Smooth muscle cell (in vitro differentiated cells): ENCODE measurements around the gene JAM2. TPM values are rescaled to one million over a fixed set of nuclear protein-coding genes. Genes with fewer than 3 reads are reported as not detected.

ENCODE experiments used
- DNase-seq: peaks from one replicate; lab custom pipeline; 2025; ENCODE audit not compliant: unreplicated experiment; lab: John Stamatoyannopoulos, UW
- H2AFZ ChIP-seq: fragments of 200-600 bp; sonication (generic); 2 replicates; pipeline ENCODE4 v1.6.0; 2016; ENCODE audit warnings: antibody characterized with exemption, low read depth, mild to moderate bottlenecking
- H3F3A ChIP-seq: fragments of 200-600 bp; sonication (generic); 2 replicates; pipeline ENCODE4 v1.6.0; 2017; ENCODE audit warnings: antibody characterized with exemption, low read depth
- H3K27ac ChIP-seq: fragments of 200-600 bp; sonication (generic); 2 replicates; pipeline ENCODE4 v1.5.1; 2016; ENCODE audit warnings: low read depth, mild to moderate bottlenecking
- H3K27me3 ChIP-seq: fragments of 200-600 bp; sonication (generic); 2 replicates; pipeline ENCODE4 v1.6.1; 2016; ENCODE audit warnings: low read depth, mild to moderate bottlenecking
- H3K36me3 ChIP-seq: fragments of 200-600 bp; sonication (generic); 2 replicates; pipeline ENCODE4 v1.5.1; 2016; ENCODE audit warnings: low read depth
- H3K4me1 ChIP-seq: fragments of 200-600 bp; sonication (generic); 2 replicates; pipeline ENCODE4 v1.5.1; 2016; ENCODE audit warnings: low read depth
- H3K4me2 ChIP-seq: fragments of 200-600 bp; sonication (generic); 2 replicates; pipeline ENCODE4 v1.6.0; 2016; ENCODE audit warnings: mild to moderate bottlenecking
- H3K4me3 ChIP-seq: fragments of 200-600 bp; sonication (generic); 2 replicates; pipeline ENCODE4 v1.5.1; 2016; ENCODE audit warnings: mild to moderate bottlenecking
- H3K79me2 ChIP-seq: fragments of 200-600 bp; sonication (generic); 2 replicates; pipeline ENCODE4 v1.6.0; 2016; ENCODE audit warnings: low read depth, mild to moderate bottlenecking
- H3K9ac ChIP-seq: fragments of 200-600 bp; sonication (generic); 2 replicates; pipeline ENCODE4 v1.6.0; 2016; ENCODE audit warnings: low read depth
- H3K9me3 ChIP-seq: fragments of 200-600 bp; sonication (generic); replicated peaks from 2 replicates; pipeline ENCODE4 v1.5.1; 2016; ENCODE audit warnings: low read depth
- H4K20me1 ChIP-seq: fragments of 200-600 bp; sonication (generic); 2 replicates; pipeline ENCODE4 v1.6.0; 2016; ENCODE audit warnings: low read depth
- WGBS: methylation state at CpG from one replicate; pipeline ENCODE4 v1.1.7; 2016; ENCODE audit warnings: low lambda C conversion rate; 5-methylcytosine and 5-hydroxymethylcytosine counted together
- polyA plus RNA-seq: library from polyadenylated mRNA; unstranded; fragments of >200 nt; fragmentation: Nextera tagmentation; extraction: Ambion mirVana; gene quantifications from 2 replicates; pipeline ENCODE4 v1.2.1, GENCODE V29; 2016
- total RNA-seq: library from RNA; depleted of rRNA; stranded (reverse); fragments of >200 nt; gene quantifications from 2 replicates; pipeline ENCODE4 v1.2.3, GENCODE V29; 2014
- TF ChIP-seq, protein P1 (sequence below): fragments of 200-600 bp; sonication (generic); IDR thresholded peaks from 2 replicates; pipeline ENCODE4 v1.5.1; 2017; ENCODE audit warnings: borderline replicate concordance, mild to moderate bottlenecking, antibody characterized with exemption; ENCODE audit not compliant: insufficient read depth, poor library complexity, severe bottlenecking

The JAM2 gene
- total and polyA plus RNA-seq, 2 experiments from 2014 or later: 5.5 to 6.0 TPM

DNA sequence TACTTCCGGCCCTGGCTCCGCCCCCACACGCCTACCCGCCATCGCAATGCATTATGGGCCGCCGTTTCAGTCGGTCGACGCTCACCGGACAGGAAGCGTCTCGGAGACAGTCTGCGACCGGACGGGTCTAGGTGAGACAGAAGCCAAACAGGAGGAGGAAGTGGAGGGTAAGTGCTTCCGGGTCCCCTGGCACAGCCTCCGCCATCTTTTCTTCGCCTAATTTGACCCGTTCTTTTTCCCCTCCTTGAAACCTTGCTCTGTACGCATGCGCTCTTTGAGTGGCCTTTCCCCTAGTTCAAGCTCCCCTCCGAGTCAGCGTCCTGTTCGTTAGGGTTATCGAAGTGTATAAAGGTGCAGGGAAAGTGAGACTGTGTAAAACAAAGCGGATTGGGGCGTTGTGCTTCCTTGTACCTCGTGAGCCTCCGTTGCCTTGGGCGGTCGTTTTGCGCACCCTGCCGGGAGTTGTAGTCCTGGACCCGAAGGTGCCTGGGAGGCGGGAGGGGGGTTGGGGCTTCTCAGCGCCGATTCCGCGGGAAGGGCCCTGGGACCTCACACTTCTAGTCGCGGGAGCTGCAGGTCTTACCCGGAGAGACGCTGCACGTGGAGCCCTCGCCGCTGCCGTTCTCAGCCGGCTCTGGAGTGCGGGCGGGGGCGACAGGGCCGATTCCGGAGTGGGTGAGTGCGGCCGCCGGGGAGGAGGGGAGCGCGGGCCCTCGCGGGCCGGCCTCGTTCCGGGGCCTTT is 96.0 kb downstream of the JAM2 start, which contains the start of the genes ATP5PF and GABPA:
Gene ATP5PF (minus strand): TSS at position 1 of the 742 bp plus-strand sequence. CDS start 5,110 bp downstream, outside the sequence.
Gene GABPA (plus strand): TSS at position 69 of the 742 bp plus-strand sequence. CDS start 6,627 bp downstream, outside the sequence.
- Histone ChIP-seq H3K27me3 (no peaks in the 10 kb centered on the region), H3K79me2 (peaks cover 75% of the 10 kb centered on the region), H4K20me1 (peaks cover 22% of the 10 kb centered on the region), H3F3A (peaks cover 12% of the 10 kb centered on the region), H3K4me1 (peaks cover 16% of the 10 kb centered on the region), H3K27ac (peak within 1 kb of the TSS; percentile 97), H3K9ac (peak within 1 kb of the TSS; percentile 96), H3K36me3 (no peaks in the 10 kb centered on the region), H3K4me2 (peak within 1 kb of the TSS; percentile 93), H3K9me3 (no peaks in the 10 kb centered on the region), H2AFZ (peak within 1 kb of the TSS; percentile 93), H3K4me3 (peak within 1 kb of the TSS; percentile 92)
- DNase-seq: peak; percentile 91
- TF ChIP-seq, protein P1, sequence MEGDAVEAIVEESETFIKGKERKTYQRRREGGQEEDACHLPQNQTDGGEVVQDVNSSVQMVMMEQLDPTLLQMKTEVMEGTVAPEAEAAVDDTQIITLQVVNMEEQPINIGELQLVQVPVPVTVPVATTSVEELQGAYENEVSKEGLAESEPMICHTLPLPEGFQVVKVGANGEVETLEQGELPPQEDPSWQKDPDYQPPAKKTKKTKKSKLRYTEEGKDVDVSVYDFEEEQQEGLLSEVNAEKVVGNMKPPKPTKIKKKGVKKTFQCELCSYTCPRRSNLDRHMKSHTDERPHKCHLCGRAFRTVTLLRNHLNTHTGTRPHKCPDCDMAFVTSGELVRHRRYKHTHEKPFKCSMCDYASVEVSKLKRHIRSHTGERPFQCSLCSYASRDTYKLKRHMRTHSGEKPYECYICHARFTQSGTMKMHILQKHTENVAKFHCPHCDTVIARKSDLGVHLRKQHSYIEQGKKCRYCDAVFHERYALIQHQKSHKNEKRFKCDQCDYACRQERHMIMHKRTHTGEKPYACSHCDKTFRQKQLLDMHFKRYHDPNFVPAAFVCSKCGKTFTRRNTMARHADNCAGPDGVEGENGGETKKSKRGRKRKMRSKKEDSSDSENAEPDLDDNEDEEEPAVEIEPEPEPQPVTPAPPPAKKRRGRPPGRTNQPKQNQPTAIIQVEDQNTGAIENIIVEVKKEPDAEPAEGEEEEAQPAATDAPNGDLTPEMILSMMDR: no peak
- WGBS: under 1% methylated on average over 48 of the region's 64 CpGs

DNA sequence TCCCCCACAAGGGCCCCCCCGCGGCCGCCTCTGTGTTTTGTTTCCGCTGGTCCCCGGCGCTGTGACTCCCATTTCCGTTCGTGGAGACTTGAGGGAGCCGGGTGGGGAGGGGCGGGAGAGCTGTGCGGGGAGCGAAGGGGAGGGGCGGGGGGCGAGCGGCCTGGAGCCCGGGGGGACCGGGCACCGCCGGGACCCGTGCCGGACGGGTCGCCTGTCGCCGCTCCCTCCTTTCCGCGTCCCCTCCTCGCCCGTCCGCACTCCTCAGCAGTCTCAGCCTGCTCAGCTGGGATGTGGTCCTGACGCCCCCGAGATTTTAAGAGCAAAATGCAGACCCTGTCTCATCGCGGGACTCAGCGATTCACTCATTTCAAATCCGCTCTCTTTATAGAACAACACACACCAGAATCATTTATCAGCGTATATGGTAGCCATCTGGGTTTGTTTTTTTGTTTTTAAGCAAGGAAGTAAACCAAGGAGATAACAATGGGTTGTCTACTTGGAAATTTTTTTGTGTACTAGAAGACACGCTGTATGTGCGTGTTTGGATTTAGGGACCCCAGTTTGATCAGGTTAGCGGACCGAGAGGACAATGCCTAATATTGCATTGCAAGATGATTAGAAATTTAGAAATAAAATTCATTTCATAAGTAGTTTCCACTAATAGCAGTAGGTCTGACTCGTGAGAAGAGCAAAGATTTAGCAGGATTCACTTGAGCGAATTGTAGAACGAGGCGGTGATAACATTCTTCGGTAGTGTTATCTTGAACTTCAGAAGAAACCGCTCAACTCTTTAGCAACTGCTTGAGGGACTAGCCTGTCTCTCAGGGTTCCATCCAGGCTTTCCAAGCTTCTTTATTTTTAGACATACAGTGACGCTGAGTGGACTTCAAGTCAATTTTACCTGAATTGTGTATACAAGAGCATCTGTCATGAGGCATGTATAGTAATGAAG is 96.9 kb downstream of the JAM2 start:
- Histone ChIP-seq H3K4me1 (peaks cover 16% of the 10 kb centered on the region), H3K79me2 (peaks cover 74% of the 10 kb centered on the region), H3K9ac (peak overlapping the region; percentile 96), H3K36me3 (no peaks in the 10 kb centered on the region), H3K9me3 (no peaks in the 10 kb centered on the region), H3K4me2 (peak overlapping the region; percentile 93), H3F3A (peaks cover 12% of the 10 kb centered on the region), H3K27ac (peak overlapping the region; percentile 97), H3K4me3 (peak overlapping the region; percentile 92), H3K27me3 (no peaks in the 10 kb centered on the region), H2AFZ (peak overlapping the region; percentile 93), H4K20me1 (peaks cover 20% of the 10 kb centered on the region)
- TF ChIP-seq, protein P1: no peak
- no peak for DNase-seq
- under 1% methylated on average over 20 of the region's 48 CpGs for WGBS

DNA sequence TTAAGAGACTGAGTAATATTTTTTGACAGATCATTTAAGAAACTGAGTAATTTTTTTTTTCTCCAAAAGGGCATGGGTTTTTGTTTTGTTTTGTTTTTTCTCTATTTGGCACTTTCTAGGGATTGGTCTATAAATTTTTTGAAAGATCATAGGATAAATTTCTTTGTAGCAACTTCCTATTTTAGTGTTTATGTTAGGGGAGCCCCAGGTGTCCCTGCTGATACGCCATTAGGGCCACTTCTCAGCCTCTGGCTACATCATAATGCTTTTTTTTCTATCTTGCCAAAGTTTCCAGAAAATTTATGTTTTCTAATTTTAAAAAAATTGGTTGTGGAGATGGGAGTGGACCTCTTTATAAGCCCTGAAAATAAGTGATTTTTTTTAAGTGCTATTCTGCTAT is 98.4 kb downstream of the JAM2 start:
- Histone ChIP-seq H3K27me3 (no peaks in the 10 kb centered on the region), H3F3A (peaks cover 12% of the 10 kb centered on the region), H2AFZ (no peak overlapping the region), H3K9me3 (no peaks in the 10 kb centered on the region), H3K9ac (no peak overlapping the region), H3K79me2 (peaks cover 59% of the 10 kb centered on the region), H3K4me3 (no peak overlapping the region), H4K20me1 (peaks cover 6% of the 10 kb centered on the region), H3K27ac (no peak overlapping the region), H3K4me1 (peaks cover 16% of the 10 kb centered on the region), H3K4me2 (no peak overlapping the region), H3K36me3 (no peaks in the 10 kb centered on the region)
- TF ChIP-seq, protein P1: no peak
- 97% methylated on average over 1 of the region's 1 CpG for WGBS
- DNase-seq: no peak
